ENCODE data around the gene PPP1R10.

DNA sequence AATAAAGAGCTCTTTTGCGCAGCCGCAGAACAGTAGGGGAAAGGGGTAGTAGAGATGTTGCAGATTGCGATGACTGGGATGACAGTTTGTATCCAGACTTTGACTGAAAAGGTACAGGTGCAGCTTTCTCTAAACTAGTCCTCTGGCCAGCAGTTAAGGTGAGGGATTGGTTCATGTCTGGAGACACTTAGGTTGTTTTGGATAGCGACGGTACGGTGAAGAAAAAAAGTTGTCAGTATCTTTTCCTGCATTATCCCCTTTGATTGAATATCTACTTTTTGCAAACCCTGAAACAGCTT, 59.4 kb downstream of the PPP1R10 start:
- no peak for TF ChIP-seq YY1 (IDR thresholded peaks at IDR 0.05; ENCODE audit: insufficient read depth, insufficient read length)
- TF ChIP-seq SUZ12 (IDR thresholded peaks at IDR 0.05; ENCODE audit: extremely low read depth, insufficient read depth, insufficient read length) = no peak

Measured in NT2/D1 (cell line).